ENCODE measurements around the gene MAPK8IP3.

- TF ChIP-seq POLR2A (IDR thresholded peaks at IDR 0.05) (no peak), CTCF (IDR thresholded peaks at IDR 0.05) (no peak)
Observed at GRCh38 chr16:1721372-1721771, 15.4 kb downstream of the MAPK8IP3 start.

All from Peyer's patch (tissue), 4 donors.